NCI-H2029 (cell line): Measurements from ENCODE around the gene PTPRN2.

Source experiments
- DNase-seq: peaks from one replicate; lab custom pipeline; 2025; lab: John Stamatoyannopoulos, UW

The PTPRN2 gene

GRCh38 chr7:157690833-157691585, 896.6 kb downstream of the PTPRN2 start:
- DNase-seq = peak; percentile 76

DNA sequence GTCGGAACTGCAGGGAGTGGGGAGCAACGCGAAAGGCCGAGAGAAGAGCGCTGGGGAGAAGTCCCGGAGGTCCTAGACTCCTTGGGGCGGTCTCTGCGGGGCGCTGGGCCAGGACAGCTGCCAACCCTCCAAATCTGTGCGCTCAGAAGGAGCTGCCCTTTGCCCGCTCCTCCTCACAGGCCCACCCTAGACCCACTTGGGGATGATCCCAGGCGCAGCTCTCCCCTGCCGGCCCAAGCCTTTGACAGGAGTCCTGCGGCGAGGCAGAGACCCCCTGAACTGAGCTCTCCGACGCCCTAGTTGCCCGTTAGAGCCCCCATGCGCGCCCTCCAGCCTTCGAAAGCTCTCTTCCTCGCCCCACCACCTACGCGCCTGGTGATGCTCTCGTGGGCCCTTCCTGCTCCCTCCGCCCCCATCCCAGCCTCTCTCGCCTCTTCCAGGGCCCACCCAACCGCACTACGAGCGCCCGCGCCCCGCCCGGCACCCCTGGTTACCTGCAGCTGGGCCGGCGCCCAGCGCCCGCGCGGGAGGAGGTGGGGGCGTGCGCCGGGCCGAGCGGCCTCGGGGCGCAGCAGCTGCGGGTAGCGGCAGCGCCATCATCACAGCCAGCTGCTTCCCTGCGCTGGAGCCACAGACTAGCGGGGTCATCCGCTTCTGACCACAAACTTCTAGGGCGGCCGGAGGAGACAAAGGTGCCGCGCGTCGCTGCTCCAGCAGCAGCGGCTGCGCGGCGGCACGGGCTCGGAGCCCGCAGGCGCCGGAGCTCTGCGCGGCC, 897.4 kb downstream of the PTPRN2 start:
- no peak for DNase-seq

- DNase-seq = no peak
Observed at GRCh38 chr7:157689269-157690057, 898.2 kb downstream of the PTPRN2 start.

GRCh38 chr7:157688533-157689268, 898.9 kb downstream of the PTPRN2 start:
- DNase-seq = no peak

DNA sequence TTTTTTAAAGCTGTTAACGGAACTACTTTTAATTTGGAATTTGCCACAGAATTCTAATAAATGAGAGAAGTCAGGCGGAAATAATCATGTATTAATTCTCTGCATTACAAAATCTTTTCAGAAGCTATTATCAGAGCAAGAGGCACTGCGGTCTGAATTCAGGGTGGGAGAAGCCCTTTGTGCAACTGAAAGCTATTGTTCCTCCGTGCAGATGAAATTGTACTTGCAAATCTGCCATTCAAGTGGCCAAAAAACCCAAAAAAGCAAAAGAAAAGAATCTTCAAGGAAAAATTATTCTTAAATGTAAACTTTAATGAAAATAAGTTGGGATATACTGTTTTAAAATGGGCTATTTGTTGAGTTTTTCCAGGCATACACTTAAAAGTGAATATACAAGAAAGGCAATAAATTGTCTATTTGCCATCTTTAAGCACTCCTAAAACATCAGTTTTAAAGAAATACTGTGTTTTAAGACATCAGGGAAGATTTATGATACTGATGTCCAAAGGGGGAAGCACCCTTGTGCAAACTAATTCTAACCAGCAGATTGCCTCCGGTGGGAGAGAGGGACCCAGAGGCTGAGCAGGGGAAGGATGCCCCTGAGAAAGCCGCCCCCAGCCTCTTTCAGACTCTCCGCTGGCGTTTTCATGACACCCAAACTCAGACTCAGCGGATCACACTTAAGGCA, 899.6 kb downstream of the PTPRN2 start:
- DNase-seq = no peak

- DNase-seq = no peak
Observed at GRCh38 chr7:157687158-157687557, 900.5 kb downstream of the PTPRN2 start.

- no peak for DNase-seq
Observed at GRCh38 chr7:157686285-157686894, 901.2 kb downstream of the PTPRN2 start.

- no peak for DNase-seq
Observed at GRCh38 chr7:157685430-157686284, 902.0 kb downstream of the PTPRN2 start.

DNA sequence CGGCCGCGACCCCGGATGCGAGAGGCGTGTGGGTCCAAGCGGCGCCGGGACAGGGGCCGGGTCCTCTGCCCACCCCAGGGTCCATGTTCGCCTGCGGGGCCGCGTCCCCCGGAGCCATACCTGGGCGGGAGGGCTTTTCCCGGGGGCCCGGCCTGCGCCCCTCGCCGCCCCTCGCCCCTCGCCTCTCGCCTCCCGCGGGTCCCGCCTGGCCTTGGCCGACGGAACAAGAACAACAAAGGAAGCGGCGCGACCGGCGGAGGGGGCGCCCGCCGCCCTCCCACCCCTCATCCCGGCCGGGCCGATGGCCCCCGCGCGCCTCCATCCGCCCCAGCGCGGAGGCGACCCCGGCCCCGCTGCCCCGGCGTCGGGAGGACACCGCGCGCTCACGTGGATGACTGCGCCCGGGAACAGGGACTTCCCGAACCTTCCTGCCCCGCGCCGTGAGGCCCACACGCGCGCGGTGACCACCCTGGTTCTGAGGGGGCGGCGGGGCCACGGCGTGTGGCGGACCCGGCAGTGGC, 902.7 kb downstream of the PTPRN2 start:
- no peak for DNase-seq

GRCh38 chr7:157684157-157684908, 903.3 kb downstream of the PTPRN2 start:
- no peak for DNase-seq

GRCh38 chr7:157683747-157684156, 903.9 kb downstream of the PTPRN2 start:
- no peak for DNase-seq

DNA sequence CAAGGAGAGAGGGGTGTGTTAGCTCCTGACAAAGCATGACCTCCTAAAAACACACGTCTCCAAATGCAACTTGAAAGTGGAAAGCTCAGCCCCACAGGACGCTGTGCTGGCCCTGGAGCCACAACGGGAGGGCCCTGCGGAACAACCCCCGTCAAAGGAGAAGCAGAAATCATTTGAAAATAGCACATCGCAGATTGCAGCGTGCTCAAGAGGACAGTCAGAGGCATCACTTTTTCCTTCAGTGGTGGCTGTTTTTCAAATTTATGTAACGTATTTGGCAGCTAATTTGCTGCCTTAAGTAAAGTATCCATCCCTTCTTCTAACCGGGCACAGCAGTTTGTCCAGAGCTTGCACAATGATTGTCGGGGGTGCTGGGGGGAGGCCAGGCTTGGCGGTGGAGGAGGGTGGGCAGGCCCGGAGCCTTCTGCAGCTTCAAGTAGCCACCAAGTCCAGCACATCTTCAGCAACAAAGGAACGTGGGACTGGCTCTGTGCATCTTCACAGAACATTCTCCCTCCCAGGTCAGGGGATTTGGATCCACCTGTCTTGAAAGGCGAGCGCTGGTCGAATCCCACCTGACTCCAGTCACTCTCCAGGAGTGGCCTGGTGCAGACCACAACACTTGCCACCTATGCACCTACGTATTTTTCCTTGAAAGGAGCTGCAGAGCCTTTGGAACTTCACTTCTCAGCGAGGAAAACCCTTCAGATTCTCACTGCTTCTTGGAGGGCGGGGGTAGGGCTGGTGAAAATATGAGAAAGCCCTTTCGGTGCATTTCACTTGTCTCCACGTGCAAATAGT, 904.5 kb downstream of the PTPRN2 start:
- no peak for DNase-seq

GRCh38 chr7:157682064-157682945, 905.3 kb downstream of the PTPRN2 start:
- no peak for DNase-seq

DNA sequence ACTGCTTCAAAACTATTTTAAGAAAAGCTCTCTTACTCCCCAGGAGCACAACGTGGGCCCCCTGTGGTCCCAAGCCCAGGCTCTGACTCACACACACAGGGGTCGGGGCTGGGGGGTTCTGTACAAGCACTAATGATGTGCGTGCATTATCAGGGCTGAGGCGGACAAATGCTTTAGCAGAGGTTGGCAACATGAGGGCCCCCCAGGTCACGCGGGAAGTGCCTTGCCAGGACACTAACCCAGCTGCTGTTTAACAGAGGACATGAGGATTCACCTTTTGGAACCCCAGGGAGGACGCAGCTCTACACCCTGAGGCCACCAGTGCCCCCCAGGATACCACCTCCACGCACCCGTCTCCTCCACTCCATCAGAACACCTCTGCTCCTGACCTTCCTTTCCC, 908.0 kb downstream of the PTPRN2 start:
- no peak for DNase-seq

- DNase-seq = no peak
Observed at GRCh38 chr7:157678501-157678900, 909.1 kb downstream of the PTPRN2 start.

- DNase-seq = peak; percentile 47
Observed at GRCh38 chr7:157676456-157677255, 911.0 kb downstream of the PTPRN2 start.
